Nephron progenitor cell (in vitro differentiated cells): Measurements from ENCODE around the gene TMEM40.

ENCODE experiments used
- DNase-seq: peaks from one replicate; pipeline ENCODE4 v3.0.0; 2021
- H3K27ac Mint-ChIP-seq: 2 replicates; pipeline ENCODE4 v1.8.0; 2021; ENCODE audit warnings: mild to moderate bottlenecking, moderate library complexity, mixed read lengths
- H3K27me3 Mint-ChIP-seq: 2 replicates; pipeline ENCODE4 v1.8.0; 2021; ENCODE audit warnings: mild to moderate bottlenecking, low read depth, mixed read lengths; ENCODE audit not compliant: poor library complexity
- H3K36me3 Mint-ChIP-seq: 2 replicates; pipeline ENCODE4 v1.8.0; 2021; ENCODE audit warnings: low read depth, mixed read lengths
- H3K4me1 Mint-ChIP-seq: 2 replicates; pipeline ENCODE4 v1.8.0; 2021; ENCODE audit warnings: mixed read lengths
- H3K4me3 Mint-ChIP-seq: 2 replicates; pipeline ENCODE4 v1.8.0; 2021; ENCODE audit warnings: mild to moderate bottlenecking, moderate library complexity, mixed read lengths
- H3K9me3 Mint-ChIP-seq: 2 replicates; pipeline ENCODE4 v1.8.0; 2021; ENCODE audit warnings: mild to moderate bottlenecking, moderate library complexity, mixed read lengths
- TF ChIP-seq, protein P1 (sequence below): fragments of 200-600 bp; sonication (generic); IDR thresholded peaks from 2 replicates; pipeline ENCODE4 v1.5.0; 2021; ENCODE audit warnings: antibody characterized with exemption

Gene TMEM40

DNA sequence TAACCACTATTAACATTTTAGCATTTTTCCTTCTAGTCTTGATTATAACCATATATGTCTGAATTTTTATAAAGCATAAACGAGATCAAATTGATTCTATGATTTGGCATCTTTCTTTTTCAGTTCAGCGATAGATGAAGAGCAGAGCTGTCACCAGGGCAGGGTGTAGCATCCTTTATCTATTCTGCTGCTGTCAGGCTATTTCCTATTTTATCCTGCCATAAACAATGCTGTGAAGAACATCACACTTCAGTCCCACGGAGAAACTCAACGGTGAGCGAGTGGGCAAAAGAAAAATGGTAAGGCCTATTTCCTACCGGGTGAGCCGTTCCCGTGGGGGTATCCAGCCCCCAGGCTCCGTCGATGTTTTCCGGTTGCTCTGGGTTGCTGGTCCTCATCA, 15.5 kb downstream of the TMEM40 start:
- no peaks in the 10 kb centered on the region for H3K4me1 Mint-ChIP-seq
- H3K36me3 Mint-ChIP-seq: no peaks in the 10 kb centered on the region
- H3K4me3 Mint-ChIP-seq: no peak overlapping the region
- no peak for DNase-seq
- TF ChIP-seq, protein P1, sequence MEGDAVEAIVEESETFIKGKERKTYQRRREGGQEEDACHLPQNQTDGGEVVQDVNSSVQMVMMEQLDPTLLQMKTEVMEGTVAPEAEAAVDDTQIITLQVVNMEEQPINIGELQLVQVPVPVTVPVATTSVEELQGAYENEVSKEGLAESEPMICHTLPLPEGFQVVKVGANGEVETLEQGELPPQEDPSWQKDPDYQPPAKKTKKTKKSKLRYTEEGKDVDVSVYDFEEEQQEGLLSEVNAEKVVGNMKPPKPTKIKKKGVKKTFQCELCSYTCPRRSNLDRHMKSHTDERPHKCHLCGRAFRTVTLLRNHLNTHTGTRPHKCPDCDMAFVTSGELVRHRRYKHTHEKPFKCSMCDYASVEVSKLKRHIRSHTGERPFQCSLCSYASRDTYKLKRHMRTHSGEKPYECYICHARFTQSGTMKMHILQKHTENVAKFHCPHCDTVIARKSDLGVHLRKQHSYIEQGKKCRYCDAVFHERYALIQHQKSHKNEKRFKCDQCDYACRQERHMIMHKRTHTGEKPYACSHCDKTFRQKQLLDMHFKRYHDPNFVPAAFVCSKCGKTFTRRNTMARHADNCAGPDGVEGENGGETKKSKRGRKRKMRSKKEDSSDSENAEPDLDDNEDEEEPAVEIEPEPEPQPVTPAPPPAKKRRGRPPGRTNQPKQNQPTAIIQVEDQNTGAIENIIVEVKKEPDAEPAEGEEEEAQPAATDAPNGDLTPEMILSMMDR: no peak
- peaks cover 14% of the 10 kb centered on the region for H3K27me3 Mint-ChIP-seq
- H3K9me3 Mint-ChIP-seq: no peaks in the 10 kb centered on the region
- H3K27ac Mint-ChIP-seq: no peak overlapping the region

GRCh38 chr3:12742330-12743107, 16.5 kb downstream of the TMEM40 start:
- H3K4me1 Mint-ChIP-seq: no peaks in the 10 kb centered on the region
- H3K9me3 Mint-ChIP-seq: no peaks in the 10 kb centered on the region
- H3K27ac Mint-ChIP-seq: no peak overlapping the region
- no peak overlapping the region for H3K4me3 Mint-ChIP-seq
- DNase-seq: no peak
- TF ChIP-seq, protein P1: no peak
- no peaks in the 10 kb centered on the region for H3K36me3 Mint-ChIP-seq
- peaks cover 14% of the 10 kb centered on the region for H3K27me3 Mint-ChIP-seq

DNA sequence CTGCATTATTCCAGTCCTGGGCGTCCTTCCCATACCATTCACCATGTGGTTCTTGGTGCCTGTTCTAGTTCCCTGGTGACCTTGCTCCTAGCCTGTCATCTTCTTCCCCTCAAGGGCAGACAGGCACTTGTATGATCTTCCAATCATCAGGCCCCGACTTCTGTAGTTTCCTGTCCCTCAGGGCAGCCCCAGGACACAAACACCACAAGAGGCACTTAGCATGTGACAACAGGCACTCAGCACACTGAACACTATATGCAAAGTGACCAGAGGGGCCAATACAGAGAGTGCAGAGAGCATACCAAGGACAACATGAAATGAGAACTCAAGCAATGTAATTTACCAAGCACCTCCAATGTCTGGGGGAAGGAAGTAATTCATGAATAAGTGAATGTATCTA, 17.9 kb downstream of the TMEM40 start:
- Mint-ChIP-seq H3K4me3 (no peak overlapping the region), H3K27ac (no peak overlapping the region)
- no peak for DNase-seq

GRCh38 chr3:12737833-12738232, 21.2 kb downstream of the TMEM40 start:
- no peaks in the 10 kb centered on the region for H3K36me3 Mint-ChIP-seq
- H3K4me3 Mint-ChIP-seq: no peak overlapping the region
- DNase-seq: no peak
- H3K27ac Mint-ChIP-seq: peak overlapping the region; percentile 35
- TF ChIP-seq, protein P1: no peak
- peaks cover 14% of the 10 kb centered on the region for H3K27me3 Mint-ChIP-seq
- no peaks in the 10 kb centered on the region for H3K4me1 Mint-ChIP-seq
- H3K9me3 Mint-ChIP-seq: peaks cover under 1% of the 10 kb centered on the region

More for the DNA sequence above, 17.9 kb downstream of the TMEM40 start:
- TF ChIP-seq, protein P1: no peak
- Mint-ChIP-seq H3K36me3 (no peaks in the 10 kb centered on the region), H3K9me3 (no peaks in the 10 kb centered on the region), H3K4me1 (no peaks in the 10 kb centered on the region), H3K27me3 (peaks cover 14% of the 10 kb centered on the region)

DNA sequence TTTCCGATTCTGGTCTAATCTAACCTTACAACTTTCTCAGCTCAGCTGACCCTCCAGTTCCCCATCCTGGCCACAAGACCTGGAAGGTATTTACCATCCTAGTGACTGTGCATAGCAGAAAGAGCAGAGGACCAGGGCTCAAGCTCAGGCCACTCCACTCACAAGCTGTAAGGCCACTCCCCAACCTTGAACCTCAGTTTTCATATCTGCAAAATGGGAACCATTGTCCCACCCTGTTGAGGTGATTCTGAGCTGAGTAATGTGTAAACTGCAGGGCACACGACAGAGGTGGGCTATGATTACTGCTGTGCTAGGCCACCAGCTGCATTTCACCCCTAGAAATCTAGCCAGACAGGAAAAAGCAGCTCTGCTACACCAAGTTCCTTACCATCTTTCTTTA, 21.7 kb downstream of the TMEM40 start:
- Mint-ChIP-seq H3K4me1 (no peaks in the 10 kb centered on the region), H3K27ac (no peak overlapping the region), H3K4me3 (no peak overlapping the region), H3K9me3 (peaks cover 6% of the 10 kb centered on the region), H3K27me3 (peaks cover 16% of the 10 kb centered on the region), H3K36me3 (no peaks in the 10 kb centered on the region)
- DNase-seq: no peak
- TF ChIP-seq, protein P1: no peak

- Mint-ChIP-seq H3K9me3 (peaks cover 8% of the 10 kb centered on the region), H3K4me1 (peaks cover 6% of the 10 kb centered on the region), H3K36me3 (no peaks in the 10 kb centered on the region), H3K27ac (no peak overlapping the region), H3K4me3 (no peak overlapping the region), H3K27me3 (peaks cover 7% of the 10 kb centered on the region)
- no peak for DNase-seq
- TF ChIP-seq, protein P1: no peak
Measured at GRCh38 chr3:12734960-12735359, 24.1 kb downstream of the TMEM40 start.
